ENCODE measurements around the gene GNGT2. TPM values are rescaled to one million over a fixed set of nuclear protein-coding genes. Genes with fewer than 3 reads are reported as not detected.

The GNGT2 gene
- total and polyA plus RNA-seq, 2 experiments from 2014 or later = 0.42 to 1.5 TPM

GRCh38 chr17:49213399-49213798 lies 3.0 kb upstream of the GNGT2 start (continued):
- TF ChIP-seq ZNF462 (CRISPR knock-in tag; IDR thresholded peaks at IDR 0.05) (no peak), ZNF114 (CRISPR knock-in tag; IDR thresholded peaks at IDR 0.05) (no peak), ETS1 (IDR thresholded peaks at IDR 0.05) (no peak), EZH2phosphoT487 (IDR thresholded peaks at IDR 0.05; ENCODE audit: unreplicated experiment) (no peak), STAT1 (IDR thresholded peaks at IDR 0.05; ENCODE audit: unreplicated experiment) (no peak), NANOG (IDR thresholded peaks at IDR 0.05; ENCODE audit: borderline replicate concordance) (no peak), JUNB (IDR thresholded peaks at IDR 0.05; ENCODE audit: unreplicated experiment) (no peak)

- Histone ChIP-seq H3K4me2 (no peak overlapping the region; the same call in 1 of the 2 replicates), H3K36me3 (ENCODE audit: insufficient read depth) (no peaks in the 10 kb centered on the region), H4K20me1 (replicated peaks; ENCODE audit: insufficient read depth) (no peaks in the 10 kb centered on the region), H3F3A (replicated peaks; ENCODE audit: low read depth) (no peaks in the 10 kb centered on the region), H2AFZ (peak overlapping the region; percentile 81; the same call in 1 of the 2 replicates), H3K27ac (ENCODE audit: low read depth) (no peak overlapping the region), H3K27me3 (ENCODE audit: insufficient read depth) (no peaks in the 10 kb centered on the region), H3K79me2 (replicated peaks; ENCODE audit: insufficient read depth) (no peaks in the 10 kb centered on the region), H3K9me2 (ENCODE audit: insufficient read depth) (no peaks in the 10 kb centered on the region; the same call in 1 of the 2 replicates), H3K4me3 (no peak overlapping the region), H3K4me1 (ENCODE audit: insufficient read depth) (peaks cover 31% of the 10 kb centered on the region)
- no peak overlapping the region for H3K4me3 Mint-ChIP-seq
- no peaks in the 10 kb centered on the region for H3K9me3 Mint-ChIP-seq
- ATAC-seq = no peak
- no peak for DNase-seq (ENCODE audit: low spot score)
- no peaks in the 10 kb centered on the region for H3K36me3 Mint-ChIP-seq (ENCODE audit: low read depth)
- H3K4me1 Mint-ChIP-seq = peaks cover 36% of the 10 kb centered on the region
- peaks cover 28% of the 10 kb centered on the region for H3K27me3 Mint-ChIP-seq (ENCODE audit: insufficient read depth, low read depth, poor library complexity)
- no peak overlapping the region for H3K27ac Mint-ChIP-seq
- TF ChIP-seq ZNF114 (CRISPR knock-in tag; IDR thresholded peaks at IDR 0.05) = no peak
- TF ChIP-seq POLR2AphosphoS5 (IDR thresholded peaks at IDR 0.05; ENCODE audit: low read depth) = no peak
These were observed 1.3 kb downstream of the GNGT2 start for GRCh38 chr17:49209061-49209571.

Measured in GM23338 (cell line).